GM23338 (cell line): Measurements from ENCODE around the gene FBXO22. TPM values are rescaled to one million over a fixed set of nuclear protein-coding genes. Genes with fewer than 3 reads are reported as not detected.

Experiments used
- ATAC-seq: fragments of 200-7000 bp; cut with Tn5 transposase; 3 replicates; pipeline ENCODE4 v1.9.1; 2020
- DNase-seq: peaks from one replicate; pipeline ENCODE4 v3.0.0-alpha.2; 2015; ENCODE audit warnings: low spot score
- H2AFZ ChIP-seq: fragments of 200-600 bp; sonication (generic); 2 replicates; pipeline ENCODE4 v1.8.0; 2016; ENCODE audit warnings: antibody characterized with exemption, mild to moderate bottlenecking, moderate library complexity
- H3F3A ChIP-seq: fragments of 200-600 bp; sonication (generic); replicated peaks from 2 replicates; pipeline ENCODE4 v1.8.0; 2017; ENCODE audit warnings: antibody characterized with exemption, mixed run types, low read depth
- H3K27ac ChIP-seq: fragments of 200-600 bp; sonication (generic); 2 replicates; pipeline ENCODE4 v1.6.1; 2016; ENCODE audit warnings: low read depth
- H3K27me3 ChIP-seq: fragments of 200-600 bp; sonication (generic); 2 replicates; pipeline ENCODE4 v1.8.0; 2016; ENCODE audit warnings: mild to moderate bottlenecking, mixed run types, moderate library complexity; ENCODE audit not compliant: insufficient read depth
- H3K36me3 ChIP-seq: fragments of 200-600 bp; sonication (generic); 2 replicates; pipeline ENCODE4 v1.8.0; 2016; ENCODE audit warnings: mild to moderate bottlenecking; ENCODE audit not compliant: insufficient read depth
- H3K4me1 ChIP-seq: fragments of 200-600 bp; sonication (generic); 2 replicates; pipeline ENCODE4 v1.8.0; 2016; ENCODE audit warnings: mild to moderate bottlenecking, moderate library complexity; ENCODE audit not compliant: insufficient read depth
- H3K4me2 ChIP-seq: fragments of 200-600 bp; sonication (generic); 2 replicates; pipeline ENCODE4 v1.7.1; 2017; ENCODE audit warnings: mixed run types
- H3K4me3 ChIP-seq: fragments of 200-600 bp; sonication (generic); 2 replicates; pipeline ENCODE4 v1.6.1; 2016; ENCODE audit warnings: mixed run types
- H3K79me2 ChIP-seq: fragments of 200-600 bp; sonication (generic); replicated peaks from 2 replicates; pipeline ENCODE4 v1.8.0; 2017; ENCODE audit warnings: mild to moderate bottlenecking; ENCODE audit not compliant: insufficient read depth
- H3K9me2 ChIP-seq: fragments of 200-600 bp; sonication (generic); 2 replicates; pipeline ENCODE4 v1.8.0; 2017; ENCODE audit not compliant: insufficient read depth
- H4K20me1 ChIP-seq: fragments of 200-600 bp; sonication (generic); replicated peaks from 2 replicates; pipeline ENCODE4 v1.8.0; 2017; ENCODE audit warnings: mild to moderate bottlenecking; ENCODE audit not compliant: insufficient read depth
- H3K27ac Mint-ChIP-seq: 2 replicates; pipeline ENCODE4 v1.8.0; 2020; ENCODE audit warnings: inconsistent platforms, mild to moderate bottlenecking, moderate library complexity, mixed read lengths
- H3K27me3 Mint-ChIP-seq: 3 replicates; pipeline ENCODE4 v1.8.0; 2022; ENCODE audit warnings: low read depth, mild to moderate bottlenecking, moderate library complexity, mixed read lengths, inconsistent platforms; ENCODE audit not compliant: insufficient read depth, poor library complexity
- H3K36me3 Mint-ChIP-seq: 3 replicates; pipeline ENCODE4 v1.8.0; 2021; ENCODE audit warnings: low read depth, mild to moderate bottlenecking, inconsistent platforms, moderate library complexity, mixed read lengths
- H3K4me1 Mint-ChIP-seq: 3 replicates; pipeline ENCODE4 v1.8.0; 2020; ENCODE audit warnings: mild to moderate bottlenecking, inconsistent platforms, mixed read lengths
- H3K4me3 Mint-ChIP-seq: 3 replicates; pipeline ENCODE4 v1.8.0; 2021; ENCODE audit warnings: moderate library complexity, mild to moderate bottlenecking, inconsistent platforms, mixed read lengths
- H3K9me3 Mint-ChIP-seq: 3 replicates; pipeline ENCODE4 v1.8.0; 2020; ENCODE audit warnings: moderate library complexity, mild to moderate bottlenecking, inconsistent platforms, mixed read lengths
- CREB1 ChIP-seq: fragments of 250-450 bp; sonication (Bioruptor Pico); IDR thresholded peaks from 2 replicates; pipeline ENCODE4 v1.5.0; 2020; ENCODE audit warnings: low read depth, mild to moderate bottlenecking, moderate library complexity
- EZH2 ChIP-seq: fragments of 200-600 bp; sonication (generic); IDR thresholded peaks from one replicate; pipeline ENCODE4 v1.8.0; 2017; ENCODE audit warnings: antibody characterized with exemption, mild to moderate bottlenecking, low read depth; ENCODE audit not compliant: unreplicated experiment
- EZH2phosphoT487 ChIP-seq: fragments of 200-600 bp; sonication (generic); IDR thresholded peaks from one replicate; pipeline ENCODE4 v1.8.1; 2018; ENCODE audit warnings: antibody characterized with exemption; ENCODE audit not compliant: unreplicated experiment
- NANOG ChIP-seq: IDR thresholded peaks from 2 replicates; pipeline ENCODE4 v1.6.1; 2016; ENCODE audit warnings: antibody characterized with exemption, borderline replicate concordance
- POLR2AphosphoS5 ChIP-seq: IDR thresholded peaks from 2 replicates; pipeline ENCODE4 v1.6.1; 2016; ENCODE audit warnings: antibody characterized with exemption, low read depth
- STAT1 ChIP-seq: IDR thresholded peaks from one replicate; pipeline ENCODE4 v1.6.1; 2016; ENCODE audit warnings: antibody characterized with exemption; ENCODE audit not compliant: unreplicated experiment
- ZNF114 ChIP-seq: fragments of 250-450 bp; sonication (Bioruptor Pico); IDR thresholded peaks from 2 replicates; pipeline ENCODE4 v1.5.0; 2020; ENCODE audit warnings: mild to moderate bottlenecking, moderate library complexity
- ZNF331 ChIP-seq: fragments of 250-450 bp; sonication (Bioruptor Pico); IDR thresholded peaks from 2 replicates; pipeline ENCODE4 v1.5.0; 2020; ENCODE audit warnings: low read depth, mild to moderate bottlenecking, moderate library complexity
- polyA plus RNA-seq: library from polyadenylated mRNA; unstranded; fragments of >200 nt; fragmentation: Nextera tagmentation; extraction: Ambion mirVana; gene quantifications from 2 replicates; pipeline ENCODE4 v1.2.1, GENCODE V29; 2016
- total RNA-seq: library from RNA; depleted of rRNA; stranded (reverse); fragments of >200 nt; shearing (Covaris generic); gene quantifications from 2 replicates; pipeline ENCODE4 v1.2.3, GENCODE V29; 2014
- TF ChIP-seq, protein P1 (sequence below): IDR thresholded peaks from 2 replicates; pipeline ENCODE4 v1.6.1; 2016; ENCODE audit warnings: antibody characterized with exemption
- TF ChIP-seq, protein P2 (sequence below): IDR thresholded peaks from one replicate; pipeline ENCODE4 v1.6.1; 2018; ENCODE audit warnings: antibody characterized with exemption; ENCODE audit not compliant: unreplicated experiment
- TF ChIP-seq, protein P3 (sequence below): fragments of 250-450 bp; sonication (Bioruptor Pico); IDR thresholded peaks from 2 replicates; pipeline ENCODE4 v1.5.0; 2020; ENCODE audit warnings: mild to moderate bottlenecking, moderate library complexity

FBXO22 gene
- total and polyA plus RNA-seq, 2 experiments from 2014 or later, result 79.8 to 94.5 TPM

DNA sequence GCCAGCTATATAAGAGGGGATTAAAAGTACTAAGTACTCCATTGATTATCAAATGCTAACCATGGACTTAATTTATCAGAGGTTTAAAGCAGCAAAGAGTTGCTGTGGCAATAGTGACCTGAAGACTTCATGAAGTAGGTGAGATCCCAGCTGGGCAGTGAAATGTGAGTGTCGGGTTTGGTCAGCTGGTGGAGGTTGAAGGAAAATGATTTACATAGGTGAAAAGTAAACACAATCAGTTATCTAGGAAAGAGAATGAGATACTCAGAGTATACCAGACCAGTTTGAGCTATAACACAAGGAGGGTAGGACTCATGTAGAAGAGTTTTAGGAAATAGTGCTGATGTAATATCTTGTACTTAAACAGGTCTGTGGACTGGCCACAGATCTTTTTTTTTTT is 16.5 kb upstream of the FBXO22 start (continued):
- TF ChIP-seq, protein P1, sequence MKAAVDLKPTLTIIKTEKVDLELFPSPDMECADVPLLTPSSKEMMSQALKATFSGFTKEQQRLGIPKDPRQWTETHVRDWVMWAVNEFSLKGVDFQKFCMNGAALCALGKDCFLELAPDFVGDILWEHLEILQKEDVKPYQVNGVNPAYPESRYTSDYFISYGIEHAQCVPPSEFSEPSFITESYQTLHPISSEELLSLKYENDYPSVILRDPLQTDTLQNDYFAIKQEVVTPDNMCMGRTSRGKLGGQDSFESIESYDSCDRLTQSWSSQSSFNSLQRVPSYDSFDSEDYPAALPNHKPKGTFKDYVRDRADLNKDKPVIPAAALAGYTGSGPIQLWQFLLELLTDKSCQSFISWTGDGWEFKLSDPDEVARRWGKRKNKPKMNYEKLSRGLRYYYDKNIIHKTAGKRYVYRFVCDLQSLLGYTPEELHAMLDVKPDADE, result no peak
- TF ChIP-seq EZH2, result no peak

DNA sequence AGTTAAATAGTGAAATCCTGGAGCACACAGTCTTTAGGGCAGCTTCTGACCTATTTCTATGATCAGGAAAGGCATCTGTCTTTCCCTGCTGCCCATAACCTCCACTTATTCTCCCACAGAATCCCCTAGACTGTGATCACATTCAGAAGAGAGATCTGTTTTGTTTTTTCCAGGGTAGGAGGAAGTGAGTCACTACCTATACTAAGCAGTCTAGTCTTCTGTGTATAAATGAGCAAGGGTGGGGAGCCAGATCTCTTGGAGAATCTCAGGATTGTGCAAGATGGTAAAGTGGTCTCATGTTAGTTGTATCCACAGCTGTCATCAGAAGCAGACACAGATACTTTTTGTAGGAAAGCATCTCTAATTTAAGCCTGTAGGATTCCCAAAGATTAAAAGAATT is 11.8 kb upstream of the FBXO22 start:
- H3K4me1 ChIP-seq, result no peaks in the 10 kb centered on the region
- no peaks in the 10 kb centered on the region for H3K27me3 Mint-ChIP-seq
- no peak for ATAC-seq

More for the DNA sequence above, 11.8 kb upstream of the FBXO22 start:
- Histone ChIP-seq H3K9me2 (no peaks in the 10 kb centered on the region), H2AFZ (no peak overlapping the region), H3F3A (no peaks in the 10 kb centered on the region), H3K4me2 (no peak overlapping the region), H3K79me2 (peaks cover 11% of the 10 kb centered on the region; the same call in 1 of the 2 replicates), H3K4me3 (no peak overlapping the region), H3K27me3 (no peaks in the 10 kb centered on the region), H4K20me1 (peaks cover 4% of the 10 kb centered on the region), H3K27ac (no peak overlapping the region), H3K36me3 (peaks cover 15% of the 10 kb centered on the region)
- H3K9me3 Mint-ChIP-seq, result no peaks in the 10 kb centered on the region
- no peak for TF ChIP-seq STAT1
- no peak for TF ChIP-seq POLR2AphosphoS5
- TF ChIP-seq, protein P1, result no peak
- TF ChIP-seq EZH2, result no peak
- TF ChIP-seq NANOG, result no peak
- TF ChIP-seq ZNF114 (CRISPR knock-in tag), result no peak
- no peak for TF ChIP-seq EZH2phosphoT487
- TF ChIP-seq, protein P2, sequence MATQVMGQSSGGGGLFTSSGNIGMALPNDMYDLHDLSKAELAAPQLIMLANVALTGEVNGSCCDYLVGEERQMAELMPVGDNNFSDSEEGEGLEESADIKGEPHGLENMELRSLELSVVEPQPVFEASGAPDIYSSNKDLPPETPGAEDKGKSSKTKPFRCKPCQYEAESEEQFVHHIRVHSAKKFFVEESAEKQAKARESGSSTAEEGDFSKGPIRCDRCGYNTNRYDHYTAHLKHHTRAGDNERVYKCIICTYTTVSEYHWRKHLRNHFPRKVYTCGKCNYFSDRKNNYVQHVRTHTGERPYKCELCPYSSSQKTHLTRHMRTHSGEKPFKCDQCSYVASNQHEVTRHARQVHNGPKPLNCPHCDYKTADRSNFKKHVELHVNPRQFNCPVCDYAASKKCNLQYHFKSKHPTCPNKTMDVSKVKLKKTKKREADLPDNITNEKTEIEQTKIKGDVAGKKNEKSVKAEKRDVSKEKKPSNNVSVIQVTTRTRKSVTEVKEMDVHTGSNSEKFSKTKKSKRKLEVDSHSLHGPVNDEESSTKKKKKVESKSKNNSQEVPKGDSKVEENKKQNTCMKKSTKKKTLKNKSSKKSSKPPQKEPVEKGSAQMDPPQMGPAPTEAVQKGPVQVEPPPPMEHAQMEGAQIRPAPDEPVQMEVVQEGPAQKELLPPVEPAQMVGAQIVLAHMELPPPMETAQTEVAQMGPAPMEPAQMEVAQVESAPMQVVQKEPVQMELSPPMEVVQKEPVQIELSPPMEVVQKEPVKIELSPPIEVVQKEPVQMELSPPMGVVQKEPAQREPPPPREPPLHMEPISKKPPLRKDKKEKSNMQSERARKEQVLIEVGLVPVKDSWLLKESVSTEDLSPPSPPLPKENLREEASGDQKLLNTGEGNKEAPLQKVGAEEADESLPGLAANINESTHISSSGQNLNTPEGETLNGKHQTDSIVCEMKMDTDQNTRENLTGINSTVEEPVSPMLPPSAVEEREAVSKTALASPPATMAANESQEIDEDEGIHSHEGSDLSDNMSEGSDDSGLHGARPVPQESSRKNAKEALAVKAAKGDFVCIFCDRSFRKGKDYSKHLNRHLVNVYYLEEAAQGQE, result no peak
- no peak for TF ChIP-seq ZNF331 (CRISPR knock-in tag)
- TF ChIP-seq, protein P3, sequence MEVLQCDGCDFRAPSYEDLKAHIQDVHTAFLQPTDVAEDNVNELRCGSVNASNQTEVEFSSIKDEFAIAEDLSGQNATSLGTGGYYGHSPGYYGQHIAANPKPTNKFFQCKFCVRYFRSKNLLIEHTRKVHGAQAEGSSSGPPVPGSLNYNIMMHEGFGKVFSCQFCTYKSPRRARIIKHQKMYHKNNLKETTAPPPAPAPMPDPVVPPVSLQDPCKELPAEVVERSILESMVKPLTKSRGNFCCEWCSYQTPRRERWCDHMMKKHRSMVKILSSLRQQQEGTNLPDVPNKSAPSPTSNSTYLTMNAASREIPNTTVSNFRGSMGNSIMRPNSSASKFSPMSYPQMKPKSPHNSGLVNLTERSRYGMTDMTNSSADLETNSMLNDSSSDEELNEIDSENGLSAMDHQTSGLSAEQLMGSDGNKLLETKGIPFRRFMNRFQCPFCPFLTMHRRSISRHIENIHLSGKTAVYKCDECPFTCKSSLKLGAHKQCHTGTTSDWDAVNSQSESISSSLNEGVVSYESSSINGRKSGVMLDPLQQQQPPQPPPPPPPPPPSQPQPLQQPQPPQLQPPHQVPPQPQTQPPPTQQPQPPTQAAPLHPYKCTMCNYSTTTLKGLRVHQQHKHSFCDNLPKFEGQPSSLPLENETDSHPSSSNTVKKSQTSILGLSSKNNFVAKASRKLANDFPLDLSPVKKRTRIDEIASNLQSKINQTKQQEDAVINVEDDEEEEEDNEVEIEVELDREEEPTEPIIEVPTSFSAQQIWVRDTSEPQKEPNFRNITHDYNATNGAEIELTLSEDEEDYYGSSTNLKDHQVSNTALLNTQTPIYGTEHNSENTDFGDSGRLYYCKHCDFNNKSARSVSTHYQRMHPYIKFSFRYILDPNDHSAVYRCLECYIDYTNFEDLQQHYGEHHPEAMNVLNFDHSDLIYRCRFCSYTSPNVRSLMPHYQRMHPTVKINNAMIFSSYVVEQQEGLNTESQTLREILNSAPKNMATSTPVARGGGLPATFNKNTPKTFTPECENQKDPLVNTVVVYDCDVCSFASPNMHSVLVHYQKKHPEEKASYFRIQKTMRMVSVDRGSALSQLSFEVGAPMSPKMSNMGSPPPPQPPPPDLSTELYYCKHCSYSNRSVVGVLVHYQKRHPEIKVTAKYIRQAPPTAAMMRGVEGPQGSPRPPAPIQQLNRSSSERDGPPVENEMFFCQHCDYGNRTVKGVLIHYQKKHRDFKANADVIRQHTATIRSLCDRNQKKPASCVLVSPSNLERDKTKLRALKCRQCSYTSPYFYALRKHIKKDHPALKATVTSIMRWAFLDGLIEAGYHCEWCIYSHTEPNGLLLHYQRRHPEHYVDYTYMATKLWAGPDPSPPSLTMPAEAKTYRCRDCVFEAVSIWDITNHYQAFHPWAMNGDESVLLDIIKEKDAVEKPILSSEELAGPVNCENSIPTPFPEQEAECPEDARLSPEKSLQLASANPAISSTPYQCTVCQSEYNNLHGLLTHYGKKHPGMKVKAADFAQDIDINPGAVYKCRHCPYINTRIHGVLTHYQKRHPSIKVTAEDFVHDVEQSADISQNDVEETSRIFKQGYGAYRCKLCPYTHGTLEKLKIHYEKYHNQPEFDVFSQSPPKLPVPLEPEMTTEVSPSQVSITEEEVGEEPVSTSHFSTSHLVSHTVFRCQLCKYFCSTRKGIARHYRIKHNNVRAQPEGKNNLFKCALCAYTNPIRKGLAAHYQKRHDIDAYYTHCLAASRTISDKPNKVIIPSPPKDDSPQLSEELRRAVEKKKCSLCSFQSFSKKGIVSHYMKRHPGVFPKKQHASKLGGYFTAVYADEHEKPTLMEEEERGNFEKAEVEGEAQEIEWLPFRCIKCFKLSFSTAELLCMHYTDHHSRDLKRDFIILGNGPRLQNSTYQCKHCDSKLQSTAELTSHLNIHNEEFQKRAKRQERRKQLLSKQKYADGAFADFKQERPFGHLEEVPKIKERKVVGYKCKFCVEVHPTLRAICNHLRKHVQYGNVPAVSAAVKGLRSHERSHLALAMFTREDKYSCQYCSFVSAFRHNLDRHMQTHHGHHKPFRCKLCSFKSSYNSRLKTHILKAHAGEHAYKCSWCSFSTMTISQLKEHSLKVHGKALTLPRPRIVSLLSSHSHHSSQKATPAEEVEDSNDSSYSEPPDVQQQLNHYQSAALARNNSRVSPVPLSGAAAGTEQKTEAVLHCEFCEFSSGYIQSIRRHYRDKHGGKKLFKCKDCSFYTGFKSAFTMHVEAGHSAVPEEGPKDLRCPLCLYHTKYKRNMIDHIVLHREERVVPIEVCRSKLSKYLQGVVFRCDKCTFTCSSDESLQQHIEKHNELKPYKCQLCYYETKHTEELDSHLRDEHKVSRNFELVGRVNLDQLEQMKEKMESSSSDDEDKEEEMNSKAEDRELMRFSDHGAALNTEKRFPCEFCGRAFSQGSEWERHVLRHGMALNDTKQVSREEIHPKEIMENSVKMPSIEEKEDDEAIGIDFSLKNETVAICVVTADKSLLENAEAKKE (CRISPR knock-in tag), result no peak
- no peak for TF ChIP-seq CREB1 (CRISPR knock-in tag)
- H3K4me3 Mint-ChIP-seq, result no peak overlapping the region
- no peaks in the 10 kb centered on the region for H3K4me1 Mint-ChIP-seq
- H3K27ac Mint-ChIP-seq, result no peak overlapping the region
- peaks cover 22% of the 10 kb centered on the region; the same call in 2 of the 3 replicates for H3K36me3 Mint-ChIP-seq
- DNase-seq, result no peak
